Measurements from ENCODE around the gene SEMA4F. TPM values are rescaled to one million over a fixed set of nuclear protein-coding genes. Genes with fewer than 3 reads are reported as not detected.
"Not testable (repeated sequence)": the region's sequence is repeated elsewhere in the genome, so short reads cannot be mapped to it uniquely, and the experiment has no call there.

SEMA4F gene, protein sequence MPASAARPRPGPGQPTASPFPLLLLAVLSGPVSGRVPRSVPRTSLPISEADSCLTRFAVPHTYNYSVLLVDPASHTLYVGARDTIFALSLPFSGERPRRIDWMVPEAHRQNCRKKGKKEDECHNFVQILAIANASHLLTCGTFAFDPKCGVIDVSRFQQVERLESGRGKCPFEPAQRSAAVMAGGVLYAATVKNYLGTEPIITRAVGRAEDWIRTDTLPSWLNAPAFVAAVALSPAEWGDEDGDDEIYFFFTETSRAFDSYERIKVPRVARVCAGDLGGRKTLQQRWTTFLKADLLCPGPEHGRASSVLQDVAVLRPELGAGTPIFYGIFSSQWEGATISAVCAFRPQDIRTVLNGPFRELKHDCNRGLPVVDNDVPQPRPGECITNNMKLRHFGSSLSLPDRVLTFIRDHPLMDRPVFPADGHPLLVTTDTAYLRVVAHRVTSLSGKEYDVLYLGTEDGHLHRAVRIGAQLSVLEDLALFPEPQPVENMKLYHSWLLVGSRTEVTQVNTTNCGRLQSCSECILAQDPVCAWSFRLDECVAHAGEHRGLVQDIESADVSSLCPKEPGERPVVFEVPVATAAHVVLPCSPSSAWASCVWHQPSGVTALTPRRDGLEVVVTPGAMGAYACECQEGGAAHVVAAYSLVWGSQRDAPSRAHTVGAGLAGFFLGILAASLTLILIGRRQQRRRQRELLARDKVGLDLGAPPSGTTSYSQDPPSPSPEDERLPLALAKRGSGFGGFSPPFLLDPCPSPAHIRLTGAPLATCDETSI
- total RNA-seq (2.2 TPM), polyA plus RNA-seq (5.0 TPM)

DNA sequence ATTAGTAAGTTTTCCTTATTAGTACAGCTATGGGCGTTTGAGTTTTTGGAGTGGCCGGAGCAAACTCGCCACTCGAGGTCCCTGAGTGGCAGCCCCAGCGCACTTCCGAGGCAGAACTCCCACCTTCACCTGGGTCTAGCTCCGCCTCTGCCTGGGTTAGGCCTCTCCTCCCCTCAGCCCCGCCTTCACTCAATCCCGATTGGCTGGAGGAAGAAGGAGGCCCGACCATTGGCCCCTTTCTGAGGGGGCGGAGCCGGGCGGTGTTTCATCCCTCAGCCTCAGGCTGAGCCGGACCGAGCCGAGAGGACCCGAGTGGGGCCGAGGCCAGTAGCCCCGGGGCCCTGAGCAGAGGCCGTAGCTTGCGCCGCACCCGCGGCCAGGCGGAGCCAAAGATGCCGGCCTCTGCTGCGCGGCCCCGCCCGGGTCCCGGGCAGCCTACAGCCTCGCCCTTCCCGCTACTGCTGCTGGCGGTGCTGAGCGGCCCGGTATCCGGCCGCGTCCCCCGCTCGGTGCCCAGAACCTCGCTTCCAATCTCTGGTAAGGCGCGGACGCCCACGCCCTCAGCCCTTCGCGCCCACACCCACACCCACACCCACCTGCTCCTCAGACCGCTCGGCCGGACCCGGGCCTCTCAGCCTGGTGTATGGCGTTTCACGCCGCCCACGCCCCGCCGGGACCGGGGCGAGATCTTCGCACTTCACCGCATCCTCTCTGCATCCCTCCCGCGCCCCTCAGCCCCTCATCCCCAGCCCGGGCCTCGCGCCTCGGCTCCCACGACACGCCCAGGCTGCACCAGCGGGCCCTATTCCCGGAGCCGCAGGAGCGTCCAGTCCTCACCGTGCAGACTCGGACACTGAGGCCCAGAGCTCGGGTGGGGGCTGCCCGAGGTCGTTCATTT is at the start of gene SEMA4F:
SEMA4F (plus strand) TSS at position 263 of the 898 bp plus-strand sequence; CDS start at position 393, 130 bp downstream.
- peak within 1 kb of the TSS; percentile 12 for H3K27ac ChIP-seq (ENCODE audit: low read depth)
- H3K4me1 ChIP-seq (ENCODE audit: insufficient read depth) = no peaks in the 10 kb centered on the region
- no peaks in the 10 kb centered on the region for H3K36me3 ChIP-seq (ENCODE audit: insufficient read depth)
- peak within 1 kb of the TSS; percentile 68 for H3K4me3 ChIP-seq (ENCODE audit: low read depth, low read length)
- peak; percentile 90 for DNase-seq (ENCODE audit: extremely low spot score)
- 1% methylated on average over 79 of the region's 79 CpGs for WGBS

DNA sequence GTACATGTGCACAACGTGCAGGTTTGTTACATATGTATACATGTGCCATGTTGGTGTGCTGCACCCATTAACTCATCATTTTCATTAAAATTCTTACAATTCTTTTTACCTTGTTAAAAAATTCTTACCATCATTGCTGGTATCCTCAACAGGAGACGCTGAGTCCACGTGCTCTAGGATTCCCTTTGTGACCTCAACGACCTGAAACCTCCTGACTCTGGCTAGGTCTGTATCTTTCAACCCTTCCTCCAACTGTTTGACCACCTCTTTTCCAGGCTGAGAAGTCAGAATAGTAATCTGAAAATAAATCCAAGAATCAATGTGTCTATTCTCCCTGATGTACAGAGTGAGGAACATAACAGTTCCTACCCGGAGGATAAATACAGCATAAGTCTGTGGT is 47.1 kb upstream of the SEMA4F start:
- Histone ChIP-seq H3K36me3 (ENCODE audit: insufficient read depth) (no peaks in the 10 kb centered on the region), H3K4me1 (ENCODE audit: insufficient read depth) (no peaks in the 10 kb centered on the region), H3K27ac (ENCODE audit: low read depth) (no peak overlapping the region), H3K4me3 (ENCODE audit: low read depth, low read length) (no peak overlapping the region)
- DNase-seq (ENCODE audit: extremely low spot score) = no peak
- WGBS = 45% methylated on average over 5 of the region's 5 CpGs

DNA sequence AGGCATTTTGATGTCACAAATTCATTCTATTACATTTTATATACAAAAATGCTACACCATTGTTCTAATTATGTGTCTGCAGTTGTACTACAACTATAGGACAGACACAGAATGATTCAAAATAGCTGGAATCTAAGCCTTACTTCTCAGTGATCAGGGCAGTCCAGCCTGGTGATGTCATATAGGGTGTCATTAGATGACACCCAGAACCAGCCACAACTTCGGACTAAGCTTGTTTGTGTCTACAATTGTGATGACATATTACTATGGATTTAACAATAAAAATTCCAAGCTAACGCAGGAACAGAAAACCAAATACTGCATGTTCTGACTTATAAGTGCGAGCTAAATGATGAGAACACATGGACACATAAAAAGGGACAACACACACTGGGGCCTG is 36.9 kb upstream of the SEMA4F start:
- no peak overlapping the region for H3K4me3 ChIP-seq (ENCODE audit: low read depth, low read length)
- WGBS = 53% methylated on average over 3 of the region's 3 CpGs
- H3K4me1 ChIP-seq (ENCODE audit: insufficient read depth) = no peaks in the 10 kb centered on the region
- no peak overlapping the region for H3K27ac ChIP-seq (ENCODE audit: low read depth)
- no peaks in the 10 kb centered on the region for H3K36me3 ChIP-seq (ENCODE audit: insufficient read depth)
- DNase-seq (ENCODE audit: extremely low spot score) = no peak

DNA sequence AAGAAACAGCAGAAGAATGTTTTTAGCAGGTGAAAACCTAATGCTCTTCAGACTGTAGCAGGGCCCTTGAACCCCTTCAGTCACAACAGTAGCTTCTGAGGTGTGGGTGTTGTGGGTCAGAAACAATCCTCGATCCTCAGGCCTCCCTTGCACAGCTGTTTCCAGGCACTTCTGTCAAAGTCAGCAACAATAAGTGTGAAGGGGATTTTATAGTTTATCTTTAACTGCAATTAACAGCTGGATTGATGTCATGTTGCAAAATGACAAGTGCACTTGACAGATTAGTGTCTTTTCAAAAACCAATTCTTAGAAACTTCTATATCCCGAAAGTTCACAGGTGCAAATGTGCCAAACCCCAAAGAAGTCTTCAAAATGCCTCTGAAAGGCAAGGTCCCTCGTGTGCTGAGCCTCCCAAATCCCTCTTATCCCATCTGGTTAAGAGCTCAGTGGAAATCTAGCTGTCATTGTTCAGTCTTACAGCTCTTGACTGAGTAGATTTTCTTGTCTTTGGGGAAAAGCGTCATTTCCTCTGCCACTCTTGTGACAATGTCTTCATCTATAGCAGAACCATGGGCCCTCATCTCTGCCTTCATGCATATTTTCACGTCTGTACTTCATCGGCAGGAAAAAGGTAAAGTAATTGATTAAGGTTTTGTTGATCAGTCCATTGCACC is 35.5 kb upstream of the SEMA4F start:
- H3K4me3 ChIP-seq (ENCODE audit: low read depth, low read length) = no peak overlapping the region
- H3K4me1 ChIP-seq (ENCODE audit: insufficient read depth) = no peaks in the 10 kb centered on the region
- no peaks in the 10 kb centered on the region for H3K36me3 ChIP-seq (ENCODE audit: insufficient read depth)
- 69% methylated on average over 6 of the region's 6 CpGs for WGBS
- no peak for DNase-seq (ENCODE audit: extremely low spot score)
- H3K27ac ChIP-seq (ENCODE audit: low read depth) = no peak overlapping the region

DNA sequence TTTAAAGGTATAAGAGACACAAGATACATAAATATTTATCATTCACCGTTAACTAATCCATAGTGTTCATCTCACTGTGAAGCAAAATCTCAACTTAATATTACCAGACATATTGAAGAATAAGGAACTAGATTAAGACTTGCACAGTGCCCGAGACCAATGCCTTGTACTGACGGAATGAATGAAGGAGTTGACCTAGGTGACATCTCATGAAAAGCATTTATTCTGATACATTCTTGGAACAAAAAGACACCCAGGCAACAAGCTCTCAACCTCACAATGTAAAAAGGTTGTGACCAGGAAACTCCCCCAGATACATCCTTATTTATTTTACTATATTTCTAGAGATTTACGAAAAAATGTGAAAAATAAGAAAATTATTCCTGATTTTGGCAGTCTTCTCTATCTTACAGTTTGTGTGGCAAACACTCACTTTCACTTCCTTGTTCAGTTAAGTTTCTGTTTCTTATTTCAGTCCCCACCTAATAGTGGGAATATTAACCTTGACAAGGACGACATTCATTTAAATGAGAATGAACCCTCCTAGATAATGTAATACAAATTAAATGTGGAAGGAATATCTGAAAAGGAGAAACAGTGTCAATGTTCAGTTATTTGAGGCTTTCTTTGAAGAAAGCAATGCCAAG is 34.3 kb upstream of the SEMA4F start:
- no peak overlapping the region for H3K27ac ChIP-seq (ENCODE audit: low read depth)
- 77% methylated on average over 5 of the region's 5 CpGs for WGBS
- H3K4me1 ChIP-seq (ENCODE audit: insufficient read depth) = no peaks in the 10 kb centered on the region
- no peaks in the 10 kb centered on the region for H3K36me3 ChIP-seq (ENCODE audit: insufficient read depth)
- H3K4me3 ChIP-seq (ENCODE audit: low read depth, low read length) = no peak overlapping the region
- no peak for DNase-seq (ENCODE audit: extremely low spot score)

DNA sequence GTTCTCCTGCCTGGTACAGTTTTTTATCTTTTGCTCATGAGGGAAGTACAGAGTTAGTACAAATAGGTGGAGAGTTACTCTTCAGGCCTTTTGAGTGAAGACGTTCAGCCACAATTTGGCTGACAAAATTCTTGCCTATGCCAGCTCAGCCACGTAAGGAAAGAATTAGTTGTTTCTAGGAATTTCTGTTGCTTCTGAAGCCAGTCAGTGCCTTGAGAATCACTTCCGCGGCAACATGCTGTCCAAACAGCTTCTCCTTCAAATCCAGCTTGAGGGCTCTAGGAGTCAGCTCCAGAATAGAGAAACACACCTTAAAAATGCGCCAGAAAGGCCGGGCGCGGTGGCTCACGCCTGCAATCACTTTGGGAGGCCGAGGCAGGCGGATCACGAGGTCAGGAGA is 33.4 kb upstream of the SEMA4F start:
- no peaks in the 10 kb centered on the region for H3K4me1 ChIP-seq (ENCODE audit: insufficient read depth)
- H3K4me3 ChIP-seq (ENCODE audit: low read depth, low read length) = no peak overlapping the region
- 87% methylated on average over 12 of the region's 12 CpGs for WGBS
- H3K36me3 ChIP-seq (ENCODE audit: insufficient read depth) = no peaks in the 10 kb centered on the region
- no peak overlapping the region for H3K27ac ChIP-seq (ENCODE audit: low read depth)
- DNase-seq (ENCODE audit: extremely low spot score) = no peak

DNA sequence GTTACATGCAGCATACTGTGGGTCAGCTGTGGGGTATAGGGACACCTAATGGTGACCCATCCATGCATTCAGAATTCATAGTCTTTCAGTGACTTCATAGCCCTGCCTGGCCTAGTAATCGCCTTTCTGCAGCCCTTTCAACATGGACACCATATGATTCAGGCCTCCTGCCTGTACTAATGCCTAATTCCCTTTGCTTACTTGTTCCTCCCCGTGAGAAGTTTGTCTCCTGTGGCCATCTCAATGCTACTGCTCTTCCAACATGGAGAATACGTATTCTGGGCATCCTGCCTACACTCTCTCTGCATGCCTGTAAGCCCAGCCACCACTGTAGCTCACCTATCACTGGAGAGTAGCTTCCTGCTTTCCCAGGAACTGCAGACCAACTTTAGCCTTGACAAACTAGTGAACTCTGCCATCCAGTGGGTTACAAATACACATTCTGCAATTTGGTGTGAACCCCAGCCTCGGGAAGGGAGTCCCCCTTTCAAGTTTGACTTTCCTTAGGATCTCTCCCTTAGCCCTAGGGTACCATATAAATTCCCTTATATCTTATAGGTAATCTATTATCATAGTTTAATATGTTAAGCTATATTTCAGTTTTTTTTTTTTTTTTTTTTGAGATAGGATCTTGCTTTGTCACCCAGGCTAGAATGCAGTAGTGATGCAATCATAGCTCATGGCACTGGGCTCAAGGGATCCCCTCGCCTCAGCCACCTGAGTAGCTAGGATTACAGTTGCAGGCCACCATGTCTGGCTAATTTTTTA is 28.2 kb upstream of the SEMA4F start:
- H3K36me3 ChIP-seq (ENCODE audit: insufficient read depth) = no peaks in the 10 kb centered on the region
- H3K4me3 ChIP-seq (ENCODE audit: low read depth, low read length) = no peak overlapping the region
- 75% methylated on average over 5 of the region's 5 CpGs for WGBS
- H3K27ac ChIP-seq (ENCODE audit: low read depth) = no peak overlapping the region
- no peak for DNase-seq (ENCODE audit: extremely low spot score)
- H3K4me1 ChIP-seq (ENCODE audit: insufficient read depth) = no peaks in the 10 kb centered on the region

DNA sequence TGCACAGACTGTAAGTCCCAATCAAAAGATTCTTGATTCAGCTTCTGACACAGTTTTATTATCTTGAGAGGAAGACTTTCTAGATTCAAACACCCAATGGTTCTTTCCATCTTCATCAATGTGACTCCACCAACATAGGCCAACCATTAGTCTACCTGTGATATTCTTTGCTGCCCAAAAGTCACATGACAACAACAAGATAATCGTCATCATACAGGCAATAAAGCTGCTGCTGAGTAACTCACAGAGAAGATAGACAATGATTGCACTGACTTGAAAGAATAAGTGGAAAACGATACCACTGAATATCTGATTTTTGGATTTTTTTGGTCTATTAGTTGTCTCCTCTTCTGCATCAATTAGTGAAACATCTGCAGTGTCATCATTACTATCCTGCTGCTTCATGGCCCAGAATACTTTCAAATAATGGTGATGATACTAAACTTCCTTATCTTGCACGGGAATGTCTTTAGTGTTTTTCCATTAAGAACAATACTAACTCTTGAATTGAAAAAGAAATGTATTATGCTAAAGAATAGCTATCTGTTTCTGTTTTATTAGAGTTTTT is 25.4 kb upstream of the SEMA4F start:
- H3K36me3 ChIP-seq (ENCODE audit: insufficient read depth) = no peaks in the 10 kb centered on the region
- DNase-seq (ENCODE audit: extremely low spot score) = no peak
- H3K4me3 ChIP-seq (ENCODE audit: low read depth, low read length) = no peak overlapping the region

DNA sequence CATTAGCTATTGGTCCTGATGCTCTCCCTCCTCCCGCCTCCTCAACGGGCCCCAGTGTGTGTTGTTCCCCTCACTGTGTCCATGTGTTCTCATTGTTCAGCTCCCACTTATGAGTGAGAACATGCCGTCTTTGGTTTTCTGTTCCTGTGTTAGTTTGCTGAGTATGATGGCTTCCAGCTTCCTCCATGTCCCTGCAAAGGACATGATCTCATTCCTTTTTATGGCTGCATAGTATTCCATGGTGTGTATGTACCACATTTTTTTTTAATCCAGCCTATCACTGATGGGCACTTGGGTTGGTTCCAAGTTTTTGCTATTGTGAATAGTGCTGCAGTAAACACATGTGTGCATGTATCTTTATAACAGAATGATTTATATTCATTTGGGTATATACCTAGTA is 23.6 kb upstream of the SEMA4F start:
- H3K27ac ChIP-seq (ENCODE audit: low read depth); DNase-seq (ENCODE audit: extremely low spot score); H3K4me3 ChIP-seq (ENCODE audit: low read depth, low read length); H3K4me1 ChIP-seq (ENCODE audit: insufficient read depth); H3K36me3 ChIP-seq (ENCODE audit: insufficient read depth): not testable (repeated sequence)
- 96% methylated on average over 3 of the region's 3 CpGs for WGBS

More for the DNA sequence above, 25.4 kb upstream of the SEMA4F start:
- WGBS = 55% methylated on average over 3 of the region's 3 CpGs
- no peak overlapping the region for H3K27ac ChIP-seq (ENCODE audit: low read depth)
- no peaks in the 10 kb centered on the region for H3K4me1 ChIP-seq (ENCODE audit: insufficient read depth)

DNA sequence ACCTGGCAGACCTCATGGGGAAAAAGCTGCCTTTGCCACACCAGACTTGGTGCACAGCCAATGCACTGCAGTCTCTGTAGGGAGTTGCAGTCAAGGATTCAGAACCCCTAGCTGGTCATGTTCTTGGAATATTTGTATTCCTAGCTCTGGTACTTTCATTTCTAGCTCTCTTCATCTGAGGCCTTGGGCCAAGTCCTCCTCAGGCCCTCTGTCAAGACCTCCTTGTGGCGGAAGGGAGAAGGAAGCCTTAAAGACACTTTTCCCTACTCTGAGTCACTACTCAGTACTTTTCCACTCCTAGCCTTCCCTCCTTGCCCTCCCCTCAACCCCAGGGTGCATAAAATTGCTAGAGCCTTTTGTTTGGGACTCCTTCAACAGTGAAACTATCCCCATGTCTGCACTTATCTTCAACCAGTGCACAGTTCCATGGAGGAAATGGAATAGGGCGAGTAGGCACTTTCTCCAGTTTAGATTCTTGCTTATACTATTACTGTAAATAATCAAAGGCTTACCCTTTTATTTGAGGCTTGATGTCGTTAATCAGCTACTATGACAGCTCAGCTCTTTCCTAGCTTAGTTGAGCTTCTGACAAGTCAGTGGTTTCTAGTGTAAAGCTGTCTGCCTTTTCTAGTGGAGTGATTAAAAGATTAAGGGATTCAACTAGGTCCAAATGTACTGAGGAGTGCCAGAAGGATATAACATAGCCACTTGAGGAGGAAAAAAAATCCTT is 21.7 kb upstream of the SEMA4F start:
- Histone ChIP-seq H3K36me3 (ENCODE audit: insufficient read depth) (no peaks in the 10 kb centered on the region), H3K27ac (ENCODE audit: low read depth) (no peak overlapping the region), H3K4me3 (ENCODE audit: low read depth, low read length) (no peak overlapping the region), H3K4me1 (ENCODE audit: insufficient read depth) (no peaks in the 10 kb centered on the region)
- DNase-seq (ENCODE audit: extremely low spot score) = no peak
- WGBS = 72% methylated on average over 3 of the region's 3 CpGs

DNA sequence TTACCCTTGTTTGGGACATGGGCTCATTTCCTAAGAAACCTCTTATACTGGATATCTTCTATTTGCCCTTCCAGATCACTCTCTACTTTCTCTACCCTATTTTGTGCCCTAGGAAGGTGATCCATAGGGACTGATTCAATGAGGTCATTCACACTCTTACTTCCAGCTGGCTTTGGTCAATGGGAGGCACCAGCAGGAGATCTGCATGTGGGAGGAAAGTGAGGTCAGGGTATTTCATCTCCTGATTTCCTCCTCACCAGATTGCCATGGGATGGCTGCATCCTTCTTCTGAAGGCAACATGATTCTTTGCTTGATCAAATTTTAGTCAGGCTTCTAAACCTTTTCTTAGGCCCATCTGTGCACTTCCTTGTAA is 21.1 kb upstream of the SEMA4F start:
- Histone ChIP-seq H3K4me3 (ENCODE audit: low read depth, low read length) (no peak overlapping the region), H3K27ac (ENCODE audit: low read depth) (no peak overlapping the region), H3K4me1 (ENCODE audit: insufficient read depth) (no peaks in the 10 kb centered on the region), H3K36me3 (ENCODE audit: insufficient read depth) (no peaks in the 10 kb centered on the region)
- DNase-seq (ENCODE audit: extremely low spot score) = no peak

Data from urinary bladder (tissue), 4 donors.